GM12891 (cell line): Measurements from ENCODE around the gene SLC9A9.

ENCODE experiments used
- PAX5 ChIP-seq: IDR thresholded peaks from 2 replicates; pipeline ENCODE4 v1.6.1; 2011; ENCODE audit warnings: low read length, moderate library complexity, mild to moderate bottlenecking; ENCODE audit not compliant: insufficient read depth, severe bottlenecking
- POLR2A ChIP-seq: IDR thresholded peaks from 2 replicates; pipeline ENCODE4 v1.6.1; 2011; ENCODE audit warnings: low read depth, low read length, control low read depth
- POLR2AphosphoS5 ChIP-seq: IDR thresholded peaks from 2 replicates; pipeline ENCODE4 v1.6.1; 2011; ENCODE audit warnings: low read depth, low read length, control low read depth
- SPI1 ChIP-seq: IDR thresholded peaks from 2 replicates; pipeline ENCODE4 v1.6.1; 2011; ENCODE audit warnings: low read depth, low read length, control low read depth
- TAF1 ChIP-seq: IDR thresholded peaks from 2 replicates; pipeline ENCODE4 v1.6.1; 2011; ENCODE audit warnings: low read depth, low read length, control low read depth

DNA sequence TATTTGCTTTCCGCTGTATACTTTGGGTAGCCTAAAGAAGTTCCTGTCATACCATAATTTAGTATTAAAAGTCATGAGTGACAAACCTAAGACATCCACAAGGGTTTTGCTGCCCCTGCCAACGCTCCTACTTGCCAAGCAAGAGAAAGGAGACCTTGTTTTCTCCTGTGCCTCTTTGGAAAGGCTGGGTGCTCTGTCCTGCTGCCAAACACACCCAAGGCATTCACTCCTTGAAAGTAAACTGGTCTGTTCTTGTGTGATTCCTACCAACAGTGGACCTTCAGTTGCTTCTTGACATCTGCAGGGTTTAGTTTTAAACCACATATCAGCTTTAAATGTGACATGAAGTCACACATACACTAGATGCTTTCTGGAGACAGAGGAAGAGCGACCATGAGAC lies 295.4 kb downstream of the SLC9A9 start:
- no peak for TF ChIP-seq POLR2AphosphoS5
- no peak for TF ChIP-seq POLR2A
- no peak for TF ChIP-seq TAF1
- no peak for TF ChIP-seq SPI1
- no peak for TF ChIP-seq PAX5
